ENCODE data around the gene SLC44A5. TPM values are rescaled to one million over a fixed set of nuclear protein-coding genes. Genes with fewer than 3 reads are reported as not detected.

Gene SLC44A5
- total RNA-seq, 1 donor from 2014 or later: 1.2 TPM

GRCh38 chr1:75293270-75293669 lies 317.6 kb downstream of the SLC44A5 start:
- Histone ChIP-seq H3K36me3 (no peaks in the 10 kb centered on the region), H3K9me3 (no peaks in the 10 kb centered on the region), H3K27me3 (no peaks in the 10 kb centered on the region), H3K27ac (no peak overlapping the region), H3K4me3 (no peak overlapping the region), H3K4me1 (no peaks in the 10 kb centered on the region)
- no peak for DNase-seq (ENCODE audit: extremely low spot score in 2 of 2)
- intact Hi-C loops (cut with DNase I): no loop called here
- TF ChIP-seq POLR2A (IDR thresholded peaks at IDR 0.05): no peak
- TF ChIP-seq POLR2AphosphoS5 (IDR thresholded peaks at IDR 0.05; ENCODE audit: insufficient read depth in 1 of 2, low read depth in 1 of 2): no peak
- TF ChIP-seq, protein P1, sequence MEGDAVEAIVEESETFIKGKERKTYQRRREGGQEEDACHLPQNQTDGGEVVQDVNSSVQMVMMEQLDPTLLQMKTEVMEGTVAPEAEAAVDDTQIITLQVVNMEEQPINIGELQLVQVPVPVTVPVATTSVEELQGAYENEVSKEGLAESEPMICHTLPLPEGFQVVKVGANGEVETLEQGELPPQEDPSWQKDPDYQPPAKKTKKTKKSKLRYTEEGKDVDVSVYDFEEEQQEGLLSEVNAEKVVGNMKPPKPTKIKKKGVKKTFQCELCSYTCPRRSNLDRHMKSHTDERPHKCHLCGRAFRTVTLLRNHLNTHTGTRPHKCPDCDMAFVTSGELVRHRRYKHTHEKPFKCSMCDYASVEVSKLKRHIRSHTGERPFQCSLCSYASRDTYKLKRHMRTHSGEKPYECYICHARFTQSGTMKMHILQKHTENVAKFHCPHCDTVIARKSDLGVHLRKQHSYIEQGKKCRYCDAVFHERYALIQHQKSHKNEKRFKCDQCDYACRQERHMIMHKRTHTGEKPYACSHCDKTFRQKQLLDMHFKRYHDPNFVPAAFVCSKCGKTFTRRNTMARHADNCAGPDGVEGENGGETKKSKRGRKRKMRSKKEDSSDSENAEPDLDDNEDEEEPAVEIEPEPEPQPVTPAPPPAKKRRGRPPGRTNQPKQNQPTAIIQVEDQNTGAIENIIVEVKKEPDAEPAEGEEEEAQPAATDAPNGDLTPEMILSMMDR (IDR thresholded peaks at IDR 0.05): no peak

DNA sequence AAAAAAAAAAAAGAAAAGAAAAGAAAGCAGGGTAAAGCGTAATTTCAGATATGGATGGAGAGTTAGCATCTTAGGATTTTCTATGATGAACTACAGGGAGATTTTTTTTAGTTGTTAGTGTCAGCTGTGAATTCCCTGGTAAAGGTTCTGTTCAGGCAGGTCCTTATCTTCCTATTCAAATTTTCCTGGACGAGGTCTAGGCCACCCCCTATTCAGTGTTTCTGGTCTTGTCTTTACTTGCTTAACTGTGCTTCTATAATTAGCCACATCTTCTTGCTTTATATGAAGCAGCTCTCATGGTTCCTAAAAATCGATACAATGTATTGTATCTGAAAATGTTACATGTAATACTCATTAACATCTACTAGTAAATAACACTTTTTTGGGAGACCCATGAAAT lies 318.9 kb downstream of the SLC44A5 start:
- Histone ChIP-seq H3K4me3 (no peak overlapping the region), H3K36me3 (no peaks in the 10 kb centered on the region), H3K27ac (no peak overlapping the region), H3K27me3 (no peaks in the 10 kb centered on the region), H3K9me3 (no peaks in the 10 kb centered on the region), H3K4me1 (no peaks in the 10 kb centered on the region)
- intact Hi-C loops (cut with DNase I): no loop called here
- TF ChIP-seq POLR2AphosphoS5 (IDR thresholded peaks at IDR 0.05; ENCODE audit: insufficient read depth in 1 of 2, low read depth in 1 of 2) (no peak), POLR2A (IDR thresholded peaks at IDR 0.05) (no peak)
- DNase-seq (ENCODE audit: extremely low spot score in 2 of 2): no peak

DNA sequence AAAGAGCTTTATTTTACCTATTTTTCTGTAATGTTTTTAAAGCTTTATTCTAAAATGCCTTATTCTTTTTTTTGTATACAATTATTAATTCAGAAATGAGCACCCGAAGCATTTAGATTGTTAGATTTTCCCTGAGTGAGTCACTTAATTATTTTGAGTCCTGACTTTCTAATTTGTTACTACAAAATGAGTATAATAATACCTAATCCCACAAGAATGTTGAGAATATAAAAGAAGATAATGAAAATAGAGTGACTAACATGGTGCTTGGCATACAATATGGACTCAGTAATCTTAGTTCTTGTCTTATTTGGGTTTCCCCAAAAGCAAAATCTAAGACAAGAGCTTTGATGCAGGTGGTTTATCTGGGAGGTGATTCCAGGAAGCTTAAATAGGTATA lies 334.5 kb downstream of the SLC44A5 start:
- no peaks in the 10 kb centered on the region for H3K36me3 ChIP-seq
- no peaks in the 10 kb centered on the region for H3K9me3 ChIP-seq
- H3K4me3 ChIP-seq: no peak overlapping the region
- no peak for DNase-seq (ENCODE audit: extremely low spot score in 2 of 2)
- no peak for TF ChIP-seq POLR2AphosphoS5 (IDR thresholded peaks at IDR 0.05; ENCODE audit: insufficient read depth in 1 of 2, low read depth in 1 of 2)
- no peak for TF ChIP-seq POLR2A (IDR thresholded peaks at IDR 0.05)
- TF ChIP-seq, protein P1 (IDR thresholded peaks at IDR 0.05): no peak
- H3K4me1 ChIP-seq: no peaks in the 10 kb centered on the region
- intact Hi-C loops (cut with DNase I): no loop called here
- no peaks in the 10 kb centered on the region for H3K27me3 ChIP-seq
- no peak overlapping the region for H3K27ac ChIP-seq

DNA sequence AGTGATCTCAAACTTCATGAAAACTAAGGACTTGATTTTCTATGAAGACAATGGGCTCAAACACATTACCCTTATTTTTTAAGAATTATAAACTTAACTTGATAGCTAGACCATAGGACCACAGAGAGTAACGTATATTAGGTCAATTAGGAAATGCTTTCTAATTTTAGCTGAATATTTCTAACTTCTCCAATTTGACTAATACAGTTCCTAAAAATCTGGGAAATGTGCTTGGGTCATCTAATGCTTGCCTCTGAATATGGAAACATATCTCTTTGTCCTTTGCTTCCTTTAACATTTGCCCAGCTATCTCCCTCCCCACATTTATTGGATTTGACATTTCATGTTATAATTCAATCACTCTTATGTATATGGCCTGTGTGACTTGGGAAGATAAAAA lies 335.3 kb downstream of the SLC44A5 start:
- no peak for DNase-seq (ENCODE audit: extremely low spot score in 2 of 2)
- no peak overlapping the region for H3K27ac ChIP-seq
- intact Hi-C loops (cut with DNase I): no loop called here
- H3K4me1 ChIP-seq: no peaks in the 10 kb centered on the region
- TF ChIP-seq POLR2A (IDR thresholded peaks at IDR 0.05) (no peak), POLR2AphosphoS5 (IDR thresholded peaks at IDR 0.05; ENCODE audit: insufficient read depth in 1 of 2, low read depth in 1 of 2) (no peak)
- TF ChIP-seq, protein P1 (IDR thresholded peaks at IDR 0.05): no peak
- H3K4me3 ChIP-seq: no peak overlapping the region
- H3K36me3 ChIP-seq: no peaks in the 10 kb centered on the region
- no peaks in the 10 kb centered on the region for H3K27me3 ChIP-seq
- no peaks in the 10 kb centered on the region for H3K9me3 ChIP-seq

- no peak for DNase-seq (ENCODE audit: extremely low spot score in 2 of 2)
- Histone ChIP-seq H3K27me3 (no peaks in the 10 kb centered on the region), H3K4me1 (no peaks in the 10 kb centered on the region), H3K4me3 (no peak overlapping the region), H3K9me3 (no peaks in the 10 kb centered on the region), H3K36me3 (no peaks in the 10 kb centered on the region), H3K27ac (no peak overlapping the region)
- intact Hi-C loops (cut with DNase I): no loop called here
- TF ChIP-seq POLR2A (IDR thresholded peaks at IDR 0.05): no peak
Observed at GRCh38 chr1:75274920-75275506, 335.9 kb downstream of the SLC44A5 start.

DNA sequence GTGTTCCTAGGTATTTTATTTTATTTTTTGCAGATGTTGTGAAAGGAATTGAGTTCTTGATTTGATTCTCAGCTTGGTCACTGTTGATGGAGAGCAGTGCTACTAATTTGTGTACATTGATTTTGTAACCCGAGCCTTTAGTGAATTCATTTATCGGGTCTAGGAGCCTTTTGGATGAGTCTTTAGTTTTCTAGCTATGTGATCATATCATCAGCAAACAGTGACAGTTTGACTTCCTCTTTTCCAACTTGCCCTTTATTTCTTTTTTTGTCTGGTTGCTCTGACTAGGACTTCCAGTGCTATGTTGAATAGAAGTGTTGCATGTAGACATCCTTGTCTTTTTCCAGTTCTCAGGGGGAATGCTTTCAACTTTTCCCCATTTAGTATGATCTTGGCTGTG lies 337.8 kb downstream of the SLC44A5 start:
- H3K9me3 ChIP-seq: no peaks in the 10 kb centered on the region
- no peak for DNase-seq (ENCODE audit: extremely low spot score in 2 of 2)
- no peak overlapping the region for H3K27ac ChIP-seq
- intact Hi-C loops (cut with DNase I): no loop called here
- no peaks in the 10 kb centered on the region for H3K36me3 ChIP-seq
- H3K4me1 ChIP-seq: no peaks in the 10 kb centered on the region
- no peak overlapping the region for H3K4me3 ChIP-seq
- TF ChIP-seq, protein P1 (IDR thresholded peaks at IDR 0.05): no peak
- TF ChIP-seq POLR2AphosphoS5 (IDR thresholded peaks at IDR 0.05; ENCODE audit: insufficient read depth in 1 of 2, low read depth in 1 of 2) (no peak), POLR2A (IDR thresholded peaks at IDR 0.05) (no peak)
- H3K27me3 ChIP-seq: no peaks in the 10 kb centered on the region
